ENCODE measurements around the gene BIRC5.

Gene BIRC5

DNA sequence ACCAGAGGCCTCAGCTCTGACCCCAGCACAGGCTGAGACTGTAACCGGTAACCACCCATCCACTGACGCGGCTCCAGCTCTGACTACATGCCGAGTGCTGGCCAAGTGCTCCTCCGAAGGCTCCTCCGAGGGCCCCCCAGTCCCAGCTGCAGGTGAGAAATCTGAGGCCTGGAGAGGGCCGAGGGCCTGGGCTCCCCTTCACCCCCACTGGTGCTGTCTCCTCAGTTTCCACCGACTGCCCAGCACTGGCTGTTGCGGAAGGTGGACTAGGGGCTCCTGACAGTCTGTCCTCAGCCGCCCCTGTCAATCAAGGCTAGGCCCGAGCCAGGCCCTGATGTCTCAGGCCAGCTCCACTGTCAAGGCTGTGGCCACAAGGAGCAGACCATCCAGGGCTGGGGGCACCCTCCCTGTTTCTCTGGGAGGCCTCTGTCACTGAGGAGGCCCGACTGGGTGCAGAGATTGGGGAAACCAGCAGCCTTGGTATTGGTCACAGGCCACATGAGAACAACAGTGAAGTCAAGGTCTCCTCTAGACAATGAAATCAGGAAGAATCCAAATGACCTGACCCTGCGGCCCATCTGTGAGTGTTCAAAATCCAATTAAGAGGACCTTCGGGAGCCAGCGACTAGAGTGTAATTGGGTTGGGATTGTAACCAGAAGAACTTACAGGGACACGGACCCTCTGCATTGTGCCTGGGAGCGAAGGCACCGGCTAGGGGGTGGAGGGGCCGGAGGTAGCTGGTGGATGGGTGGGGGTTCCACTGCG is 22.5 kb downstream of the BIRC5 start:
- no peak for TF ChIP-seq Cebpa-rat (IDR thresholded peaks at IDR 0.05)
- Histone ChIP-seq H3K4me3 (no peak overlapping the region), H4K20me1 (peaks cover 6% of the 10 kb centered on the region; the same call in 1 of the 2 replicates), H3K9ac (no peak overlapping the region), H3K27ac (0 out of 2 replicates have a peak overlapping the region, but pooled peaks have one; percentile 26), H3K36me3 (no peaks in the 10 kb centered on the region), H3K4me2 (peak overlapping the region; percentile 81; the same call in 1 of the 2 replicates), H3K4me1 (peaks cover 90% of the 10 kb centered on the region), H3K27me3 (peaks cover 16% of the 10 kb centered on the region), H3K9me3 (no peaks in the 10 kb centered on the region)

DNA sequence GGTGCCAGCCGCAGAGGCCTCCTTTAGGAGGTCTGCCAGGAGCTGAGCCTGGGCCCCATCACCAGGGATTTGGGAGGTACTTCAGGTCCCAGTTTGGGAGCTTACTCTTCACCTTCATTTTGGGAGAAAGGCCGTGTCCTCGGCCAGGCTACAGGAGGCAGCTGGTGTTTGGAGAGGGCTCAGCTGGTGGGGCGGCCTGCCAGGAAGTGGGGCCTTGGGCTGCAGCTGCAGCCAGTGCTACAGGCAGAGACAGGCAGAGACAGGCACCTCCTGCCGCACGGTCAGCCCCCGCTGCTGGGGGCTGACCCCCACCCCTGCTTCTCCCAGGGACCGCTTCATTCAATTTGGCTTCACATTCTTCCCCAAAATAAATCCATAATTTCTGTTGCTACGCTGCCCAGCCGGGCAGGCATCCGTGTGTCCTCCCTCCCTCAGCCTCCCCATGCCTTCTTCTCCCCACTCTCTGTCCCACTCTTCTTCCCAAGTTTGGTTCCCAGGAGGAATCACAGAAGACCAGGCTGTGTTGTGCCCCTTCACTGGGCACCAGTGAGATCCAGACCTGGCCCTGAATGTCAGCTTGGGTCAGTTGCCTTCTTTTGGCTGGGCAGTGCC is 23.5 kb downstream of the BIRC5 start:
- TF ChIP-seq Cebpa-rat (IDR thresholded peaks at IDR 0.05): no peak
- peak overlapping the region; percentile 64 for H3K9ac ChIP-seq
- peak overlapping the region; percentile 78 for H3K27ac ChIP-seq
- H3K4me2 ChIP-seq: peak overlapping the region; percentile 81
- peaks cover 91% of the 10 kb centered on the region for H3K4me1 ChIP-seq
- no peaks in the 10 kb centered on the region for H3K36me3 ChIP-seq
- no peaks in the 10 kb centered on the region for H3K9me3 ChIP-seq
- no peak overlapping the region for H3K4me3 ChIP-seq
- peaks cover under 1% of the 10 kb centered on the region; the same call in 1 of the 2 replicates for H4K20me1 ChIP-seq
- peaks cover 8% of the 10 kb centered on the region for H3K27me3 ChIP-seq

DNA sequence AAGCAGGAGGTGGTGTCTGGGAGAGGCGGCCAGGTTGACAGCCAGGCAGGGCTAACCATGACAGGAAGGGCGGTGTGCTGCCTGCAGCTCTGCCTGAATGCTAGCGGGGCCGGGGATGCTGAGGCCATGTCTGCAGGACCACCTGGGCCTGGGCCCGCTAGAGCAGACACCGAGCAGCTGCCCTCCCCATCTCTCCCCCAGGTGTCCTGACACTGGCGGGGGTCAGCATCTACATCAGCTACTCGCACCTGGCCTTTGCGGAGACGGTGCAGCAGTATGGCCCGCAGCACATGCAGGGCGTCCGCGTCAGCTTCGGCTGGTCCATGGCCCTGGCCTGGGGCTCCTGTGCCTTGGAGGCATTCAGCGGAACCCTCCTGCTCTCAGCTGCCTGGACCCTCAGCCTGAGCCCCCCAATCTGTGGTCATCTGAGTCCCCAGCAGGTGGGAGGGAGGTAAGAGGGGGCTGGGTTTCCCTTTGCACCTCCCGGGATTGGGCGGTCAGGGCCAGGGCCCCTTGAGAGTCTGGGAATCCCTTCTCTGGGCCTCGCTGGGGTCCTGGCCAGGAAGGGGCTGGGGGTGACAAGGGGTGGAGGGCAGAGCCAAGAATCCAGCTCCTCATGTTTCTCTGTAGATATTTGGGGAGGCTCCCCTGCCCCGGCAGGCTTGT is 24.9 kb downstream of the BIRC5 start:
- peaks cover 92% of the 10 kb centered on the region for H3K4me1 ChIP-seq
- H4K20me1 ChIP-seq: no peaks in the 10 kb centered on the region
- H3K9me3 ChIP-seq: no peaks in the 10 kb centered on the region
- peak overlapping the region; percentile 81 for H3K4me2 ChIP-seq
- H3K36me3 ChIP-seq: no peaks in the 10 kb centered on the region
- no peak overlapping the region for H3K4me3 ChIP-seq
- H3K27ac ChIP-seq: peak overlapping the region; percentile 37
- TF ChIP-seq Cebpa-rat (IDR thresholded peaks at IDR 0.05): no peak
- no peaks in the 10 kb centered on the region for H3K27me3 ChIP-seq
- H3K9ac ChIP-seq: no peak overlapping the region

DNA sequence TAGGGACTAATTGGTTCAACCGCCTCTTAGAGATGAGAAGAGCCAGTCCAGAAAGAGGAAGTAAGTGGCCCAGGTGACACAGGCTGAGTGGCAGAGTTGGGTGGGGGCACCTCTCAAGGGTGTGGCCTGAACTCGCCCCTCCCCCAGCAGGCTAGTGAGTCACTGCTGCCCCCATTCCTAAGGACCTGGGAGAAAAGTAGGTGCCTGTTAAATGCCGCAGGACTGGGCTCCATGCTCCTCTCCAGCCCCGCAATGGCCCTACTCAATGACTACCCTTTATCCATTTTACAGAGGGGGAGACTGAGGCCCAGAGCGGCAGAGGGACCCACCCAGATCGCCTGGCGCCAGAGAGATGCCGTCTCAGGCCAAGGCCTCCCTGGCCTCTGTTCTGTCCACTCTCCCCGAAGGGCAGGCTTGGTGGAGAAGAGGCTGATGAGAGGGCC is 25.5 kb downstream of the BIRC5 start:
- Histone ChIP-seq H3K27me3 (no peaks in the 10 kb centered on the region), H3K4me3 (no peak overlapping the region), H3K4me1 (peaks cover 92% of the 10 kb centered on the region), H3K36me3 (no peaks in the 10 kb centered on the region), H3K9me3 (no peaks in the 10 kb centered on the region), H3K9ac (no peak overlapping the region), H4K20me1 (no peaks in the 10 kb centered on the region), H3K4me2 (peak overlapping the region; percentile 81), H3K27ac (peak overlapping the region; percentile 37)
- no peak for TF ChIP-seq Cebpa-rat (IDR thresholded peaks at IDR 0.05)

DNA sequence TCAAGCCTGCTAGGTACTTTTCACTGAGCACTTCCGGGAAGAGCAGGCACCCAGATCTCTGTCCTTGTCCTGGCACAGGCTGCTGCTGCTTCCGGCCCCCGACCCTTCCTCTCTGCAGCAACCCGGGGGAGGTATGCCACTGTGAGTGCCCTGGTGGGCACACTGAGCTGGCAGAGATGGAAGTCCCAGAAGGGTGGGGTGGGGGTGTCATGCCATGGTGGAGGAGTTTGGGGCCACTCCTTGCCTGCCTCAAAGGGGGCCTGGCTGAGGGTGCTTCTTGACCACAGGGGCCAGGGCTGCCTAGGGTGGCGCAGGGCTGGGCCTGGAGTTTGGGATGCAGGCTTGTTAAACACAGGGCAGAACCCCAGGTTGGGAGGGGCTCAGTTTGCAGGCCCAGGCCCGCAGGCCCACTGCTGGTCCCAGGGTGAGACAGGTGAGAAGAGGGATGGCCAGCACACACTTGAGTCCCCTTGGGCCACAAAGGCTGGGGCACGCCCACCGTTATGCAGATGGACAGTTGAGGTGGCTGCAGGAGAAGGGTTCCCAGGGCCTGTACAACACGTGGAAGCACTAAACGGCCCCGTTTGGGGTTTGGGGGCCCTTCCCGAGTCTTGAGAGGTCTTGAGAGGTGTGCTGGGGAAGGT is 26.1 kb downstream of the BIRC5 start:
- Histone ChIP-seq H4K20me1 (no peaks in the 10 kb centered on the region), H3K9me3 (no peaks in the 10 kb centered on the region), H3K36me3 (no peaks in the 10 kb centered on the region), H3K27ac (peak overlapping the region; percentile 37; the same call in 1 of the 2 replicates), H3K4me3 (no peak overlapping the region), H3K4me2 (peak overlapping the region; percentile 81), H3K4me1 (peaks cover 89% of the 10 kb centered on the region), H3K27me3 (no peaks in the 10 kb centered on the region), H3K9ac (no peak overlapping the region)
- no peak for TF ChIP-seq Cebpa-rat (IDR thresholded peaks at IDR 0.05)

DNA sequence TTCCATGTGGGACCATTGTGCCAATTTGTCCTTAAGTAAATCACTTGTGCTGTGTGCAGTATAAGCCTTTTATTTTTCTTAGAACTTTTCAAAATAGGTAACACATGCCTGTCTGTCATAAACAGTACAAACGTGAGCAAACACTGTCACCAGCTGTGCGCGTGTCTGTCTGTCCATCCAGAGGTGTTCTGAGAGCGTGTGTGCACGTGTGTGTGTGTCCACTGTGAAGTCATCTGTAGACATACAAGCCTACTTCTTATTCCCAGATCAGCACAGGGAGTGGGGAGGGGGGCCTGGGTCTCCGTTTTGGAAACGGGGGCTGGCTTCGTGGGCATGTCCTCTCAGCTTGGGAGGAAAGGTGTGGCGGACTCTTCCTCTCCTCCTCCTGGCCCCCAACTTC is 26.8 kb downstream of the BIRC5 start:
- Histone ChIP-seq H3K36me3 (no peaks in the 10 kb centered on the region), H3K4me3 (no peak overlapping the region), H3K27ac (peak overlapping the region; percentile 37; the same call in 1 of the 2 replicates), H3K9me3 (peaks cover 6% of the 10 kb centered on the region), H3K27me3 (no peaks in the 10 kb centered on the region), H3K9ac (no peak overlapping the region), H4K20me1 (no peaks in the 10 kb centered on the region), H3K4me1 (peaks cover 85% of the 10 kb centered on the region), H3K4me2 (peak overlapping the region; percentile 77)
- no peak for TF ChIP-seq Cebpa-rat (IDR thresholded peaks at IDR 0.05)

DNA sequence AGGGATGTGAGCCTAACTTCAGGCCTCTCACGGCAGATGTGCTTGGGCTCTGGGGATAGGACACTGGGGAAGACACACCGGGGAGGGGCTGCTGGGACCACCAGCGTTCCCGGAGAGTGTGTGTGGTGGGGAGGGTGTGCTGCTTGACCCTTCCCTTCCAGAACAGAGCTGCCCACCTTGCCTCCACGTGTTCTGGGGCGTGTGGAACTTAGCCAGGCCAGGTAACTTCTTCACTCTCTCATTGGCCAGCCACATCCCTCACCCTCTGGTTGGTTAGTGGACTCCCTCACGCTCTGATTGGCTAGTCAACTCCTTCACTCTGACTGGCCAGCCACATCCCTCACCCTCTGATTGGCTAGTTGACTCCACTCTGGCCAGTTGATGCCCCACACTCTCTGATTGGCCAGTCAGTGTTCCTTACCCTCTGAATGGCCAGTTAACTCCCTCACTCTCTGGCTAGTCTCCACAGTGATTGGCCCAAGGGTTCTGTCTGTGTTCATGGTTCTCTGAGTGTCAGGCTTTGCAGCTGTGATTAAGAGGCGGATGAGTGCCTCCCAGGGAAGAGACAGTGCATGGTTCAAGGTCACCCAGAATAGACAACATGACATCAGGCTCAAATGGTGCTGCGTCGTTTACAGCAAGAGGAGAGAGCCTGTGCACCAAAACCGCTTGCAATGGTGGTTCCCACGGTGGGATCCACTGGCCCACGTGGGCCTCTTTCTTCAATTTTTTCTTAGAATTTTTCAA is 27.4 kb downstream of the BIRC5 start:
- peak overlapping the region; percentile 86 for H3K27ac ChIP-seq
- no peak for TF ChIP-seq Cebpa-rat (IDR thresholded peaks at IDR 0.05)
- no peaks in the 10 kb centered on the region for H3K27me3 ChIP-seq
- peak overlapping the region; percentile 42 for H3K9ac ChIP-seq
- H4K20me1 ChIP-seq: no peaks in the 10 kb centered on the region
- peaks cover 83% of the 10 kb centered on the region for H3K4me1 ChIP-seq
- H3K36me3 ChIP-seq: no peaks in the 10 kb centered on the region
- peaks cover 12% of the 10 kb centered on the region for H3K9me3 ChIP-seq
- H3K4me2 ChIP-seq: peak overlapping the region; percentile 77
- no peak overlapping the region for H3K4me3 ChIP-seq

DNA sequence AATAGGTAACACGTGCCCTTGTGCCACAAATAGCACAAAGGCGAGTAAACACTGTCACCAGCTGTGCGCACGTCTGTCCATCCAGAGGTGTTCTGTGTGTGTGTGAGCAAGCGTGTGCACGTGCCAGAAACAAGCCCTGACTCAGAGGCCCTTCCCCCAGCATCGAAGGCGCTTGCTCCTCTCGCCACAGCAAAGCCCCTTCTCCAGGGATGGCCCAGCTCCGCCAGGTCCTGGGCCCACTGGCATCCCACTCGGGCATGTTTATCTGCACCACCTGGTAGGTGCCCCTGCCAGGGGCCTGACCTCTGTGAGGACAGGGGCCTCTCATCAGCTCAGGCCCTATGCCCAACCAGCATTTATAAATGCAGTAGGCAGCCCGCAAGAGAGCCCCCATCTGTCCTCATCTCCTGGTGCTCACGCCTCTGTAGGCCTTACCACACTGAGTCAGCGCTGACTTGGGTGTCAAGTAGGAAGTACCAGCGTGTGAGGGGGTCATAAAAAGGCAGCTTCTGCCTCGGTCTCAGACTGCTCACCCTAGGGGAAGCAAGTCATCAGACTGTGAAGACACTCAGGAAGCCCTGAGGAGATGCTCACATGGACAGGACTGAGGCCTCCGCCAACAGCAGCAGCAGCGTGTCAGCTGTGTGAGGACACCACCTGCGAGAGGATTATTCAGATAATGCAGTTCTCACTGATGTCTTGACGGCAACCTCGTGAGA is 28.1 kb downstream of the BIRC5 start:
- peaks cover 76% of the 10 kb centered on the region for H3K4me1 ChIP-seq
- H3K27me3 ChIP-seq: no peaks in the 10 kb centered on the region
- H3K27ac ChIP-seq: peak overlapping the region; percentile 86
- H3K4me3 ChIP-seq: no peak overlapping the region
- peaks cover 12% of the 10 kb centered on the region for H3K9me3 ChIP-seq
- H4K20me1 ChIP-seq: no peaks in the 10 kb centered on the region
- no peaks in the 10 kb centered on the region for H3K36me3 ChIP-seq
- H3K9ac ChIP-seq: peak overlapping the region; percentile 61
- no peak for TF ChIP-seq Cebpa-rat (IDR thresholded peaks at IDR 0.05)
- H3K4me2 ChIP-seq: peak overlapping the region; percentile 77

Measured in BLaER1 (cell line).